Brain pericyte (primary cell): ENCODE data around the gene PPM1H.

Source experiments
- DNase-seq: peaks from one replicate; pipeline ENCODE4 v3.0.0-alpha.2; 2012; ENCODE audit warnings: low read depth, low spot score

The PPM1H gene

GRCh38 chr12:62654326-62655241 lies 280.4 kb downstream of the PPM1H start:
- DNase-seq = no peak

GRCh38 chr12:62653740-62654139 lies 281.2 kb downstream of the PPM1H start:
- no peak for DNase-seq

GRCh38 chr12:62653304-62653703 lies 281.6 kb downstream of the PPM1H start:
- DNase-seq = no peak

GRCh38 chr12:62651138-62651537 lies 283.8 kb downstream of the PPM1H start:
- no peak for DNase-seq

- DNase-seq = no peak
Measured at GRCh38 chr12:62649412-62650138, 285.4 kb downstream of the PPM1H start.

GRCh38 chr12:62647586-62647985 lies 287.4 kb downstream of the PPM1H start:
- DNase-seq = no peak

GRCh38 chr12:62646566-62646965 lies 288.4 kb downstream of the PPM1H start:
- no peak for DNase-seq

- DNase-seq = no peak
Measured at GRCh38 chr12:62643486-62643885, 291.5 kb downstream of the PPM1H start.

- no peak for DNase-seq
Measured at GRCh38 chr12:62642486-62642885, 292.5 kb downstream of the PPM1H start.

- no peak for DNase-seq
Measured at GRCh38 chr12:62640910-62641448, 294.0 kb downstream of the PPM1H start.

GRCh38 chr12:62637679-62638078 lies 297.3 kb downstream of the PPM1H start:
- DNase-seq = no peak

- DNase-seq = no peak
Measured at GRCh38 chr12:62635649-62636048, 299.3 kb downstream of the PPM1H start.

- DNase-seq = no peak
Measured at GRCh38 chr12:62632411-62632918, 302.5 kb downstream of the PPM1H start.

GRCh38 chr12:62631471-62632410 lies 303.2 kb downstream of the PPM1H start:
- no peak for DNase-seq

GRCh38 chr12:62629971-62630739 lies 304.8 kb downstream of the PPM1H start:
- DNase-seq = no peak

- DNase-seq = no peak
Measured at GRCh38 chr12:62629413-62629812, 305.5 kb downstream of the PPM1H start.

- DNase-seq = no peak
Measured at GRCh38 chr12:62627181-62627580, 307.8 kb downstream of the PPM1H start.

- no peak for DNase-seq
Measured at GRCh38 chr12:62625228-62625627, 309.7 kb downstream of the PPM1H start.

- no peak for DNase-seq
Measured at GRCh38 chr12:62622177-62622576, 312.8 kb downstream of the PPM1H start.

GRCh38 chr12:62621101-62621638 lies 313.8 kb downstream of the PPM1H start:
- DNase-seq = no peak
